HG02852 (cell line): Measurements from ENCODE around the gene CCDC116.
"Not testable (repeated sequence)": the region's sequence is repeated elsewhere in the genome, so short reads cannot be mapped to it uniquely, and the experiment has no call there.

Source experiments
- ATAC-seq: cut with Tn5 transposase; IDR thresholded peaks from one replicate; pipeline ENCODE4 v1.9.1; 2021; ENCODE audit warnings: mild to moderate bottlenecking, moderate library complexity; ENCODE audit not compliant: unreplicated experiment

Gene CCDC116

DNA sequence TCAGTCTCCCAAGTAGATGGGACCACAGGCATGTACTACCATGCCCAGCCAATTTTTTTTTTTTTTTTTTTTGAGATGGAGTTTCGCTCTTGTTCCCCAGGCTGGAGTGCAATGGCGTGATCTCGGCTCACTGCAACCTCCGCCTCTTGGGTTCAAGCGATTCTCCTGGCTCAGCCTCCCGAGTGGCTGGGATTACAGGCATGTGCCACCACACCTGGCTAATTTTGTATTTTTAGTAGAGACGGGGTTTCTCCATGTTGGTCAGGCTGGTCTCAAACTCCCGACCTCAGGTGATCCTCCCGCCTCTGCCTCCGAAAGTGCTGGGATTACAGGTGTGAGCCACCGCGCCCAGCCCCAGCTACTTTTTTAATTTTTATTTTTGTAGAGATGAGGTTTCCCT is 46.3 kb downstream of the CCDC116 start:
- not testable (repeated sequence) for ATAC-seq

GRCh38 chr22:21679383-21679782 is 46.8 kb downstream of the CCDC116 start:
- ATAC-seq: no peak

GRCh38 chr22:21680830-21681565 is 48.4 kb downstream of the CCDC116 start:
- ATAC-seq: no peak

- ATAC-seq: no peak
These were observed 49.2 kb downstream of the CCDC116 start for GRCh38 chr22:21681566-21682370.

GRCh38 chr22:21682385-21683175 is 50.0 kb downstream of the CCDC116 start:
- ATAC-seq: no peak

DNA sequence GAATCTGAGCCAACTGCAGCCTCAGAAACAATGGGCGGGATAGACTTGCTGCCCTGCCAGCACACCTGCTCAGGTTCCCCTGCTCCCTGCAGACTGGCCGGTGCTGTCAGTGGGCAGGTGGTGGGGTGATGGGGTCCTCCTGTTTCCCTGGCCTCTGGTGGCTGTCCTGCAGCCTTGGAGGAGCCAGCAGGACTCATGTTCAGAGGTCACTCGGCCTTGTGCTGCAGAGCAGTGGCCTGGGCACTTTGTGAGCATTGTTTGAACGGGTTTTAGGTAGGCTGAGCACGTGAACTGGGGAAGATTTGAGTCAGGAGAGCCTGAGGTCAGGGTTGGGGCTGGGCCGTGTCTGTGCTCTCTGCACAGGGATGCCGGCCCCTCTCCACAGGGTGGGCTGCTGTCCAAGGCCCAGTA is 50.8 kb downstream of the CCDC116 start:
- ATAC-seq: no peak

DNA sequence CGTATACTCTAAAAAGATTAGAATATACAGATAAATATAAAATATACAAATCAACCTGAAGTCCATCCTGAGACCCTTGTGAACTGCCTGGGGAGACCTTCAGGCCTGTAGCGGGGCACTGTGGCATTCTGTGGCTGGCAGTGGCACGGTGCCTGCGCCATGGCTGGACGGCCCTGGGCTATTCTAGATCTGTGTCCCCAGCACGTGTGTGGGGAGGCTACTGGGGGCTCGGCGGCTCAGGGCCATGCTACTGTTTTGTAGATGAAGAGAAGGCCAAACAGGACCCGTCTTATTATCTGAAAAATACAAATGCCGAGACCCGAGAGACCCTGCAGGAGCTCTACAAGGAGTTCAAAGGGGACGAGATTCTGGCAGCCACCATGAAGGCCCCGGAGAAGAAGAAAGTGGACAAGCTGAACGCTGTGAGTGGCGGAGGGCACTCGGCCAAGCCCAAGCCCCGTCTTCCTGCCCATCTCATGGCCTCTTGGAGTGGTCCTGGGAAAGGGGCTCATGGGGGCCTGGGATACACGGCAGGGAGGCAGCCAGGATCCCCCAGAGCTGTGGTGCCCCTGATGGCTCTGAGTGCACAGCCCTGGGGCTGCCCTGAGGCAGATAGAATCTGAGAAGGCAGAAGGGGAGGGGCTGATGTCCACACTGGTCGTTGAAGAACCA is 52.1 kb downstream of the CCDC116 start:
- ATAC-seq: no peak

DNA sequence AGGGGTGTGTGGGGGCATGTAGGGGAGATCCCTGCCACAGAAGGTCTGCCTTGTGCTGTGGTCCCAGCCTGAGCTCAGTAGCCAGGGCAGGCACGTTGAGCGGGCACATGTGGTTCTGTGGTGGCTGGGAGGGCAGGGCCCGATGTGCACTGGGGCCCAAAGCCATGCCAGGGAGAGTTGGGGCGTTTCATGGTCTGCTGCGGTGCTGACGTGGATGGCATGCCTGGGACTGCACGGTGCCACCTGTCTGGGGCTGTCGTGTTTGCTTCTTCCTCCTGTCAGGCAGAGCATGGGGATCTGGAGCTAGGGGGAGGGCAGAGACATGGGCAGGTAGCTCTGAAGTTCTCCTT is 52.6 kb downstream of the CCDC116 start:
- no peak for ATAC-seq

GRCh38 chr22:21686193-21686608 is 53.6 kb downstream of the CCDC116 start:
- no peak for ATAC-seq
